ENCODE data around the gene RPTOR.

RPTOR gene

GRCh38 chr17:80984749-80985148 lies 440.1 kb downstream of the RPTOR start:
- Histone ChIP-seq H3K9me3 (ENCODE audit: insufficient read depth, low read length) (no peaks in the 10 kb centered on the region), H3K36me3 (replicated peaks; ENCODE audit: low read depth, low read length) (no peaks in the 10 kb centered on the region), H3K4me2 (ENCODE audit: low read length) (no peak overlapping the region), H3K4me1 (ENCODE audit: low read length) (peaks cover 7% of the 10 kb centered on the region), H3K9ac (ENCODE audit: low read length) (no peak overlapping the region), H3K27me3 (ENCODE audit: low read depth, low read length) (peaks cover 20% of the 10 kb centered on the region), H3K79me2 (ENCODE audit: low read length) (no peaks in the 10 kb centered on the region), H3K4me3 (ENCODE audit: low read length) (no peak overlapping the region), H2AFZ (ENCODE audit: low read depth, low read length) (no peak overlapping the region), H4K20me1 (ENCODE audit: insufficient read depth, low read length) (no peaks in the 10 kb centered on the region), H3K27ac (ENCODE audit: low read length) (no peak overlapping the region)
- TF ChIP-seq CTCF (IDR thresholded peaks at IDR 0.05; ENCODE audit: low read depth, low read length) = no peak
- no peak for TF ChIP-seq EZH2phosphoT487 (IDR thresholded peaks at IDR 0.05; ENCODE audit: low read depth)

GRCh38 chr17:80986046-80986445 lies 441.4 kb downstream of the RPTOR start:
- Histone ChIP-seq H3K4me2 (ENCODE audit: low read length) (no peak overlapping the region), H3K4me1 (ENCODE audit: low read length) (peaks cover 11% of the 10 kb centered on the region), H2AFZ (ENCODE audit: low read depth, low read length) (no peak overlapping the region), H3K79me2 (ENCODE audit: low read length) (no peaks in the 10 kb centered on the region), H3K27ac (ENCODE audit: low read length) (no peak overlapping the region), H3K9ac (ENCODE audit: low read length) (no peak overlapping the region), H3K36me3 (replicated peaks; ENCODE audit: low read depth, low read length) (no peaks in the 10 kb centered on the region), H3K4me3 (ENCODE audit: low read length) (no peak overlapping the region), H3K9me3 (ENCODE audit: insufficient read depth, low read length) (no peaks in the 10 kb centered on the region), H3K27me3 (ENCODE audit: low read depth, low read length) (peaks cover 20% of the 10 kb centered on the region), H4K20me1 (ENCODE audit: insufficient read depth, low read length) (no peaks in the 10 kb centered on the region)
- TF ChIP-seq CTCF (IDR thresholded peaks at IDR 0.05; ENCODE audit: low read depth, low read length) (no peak), EZH2phosphoT487 (IDR thresholded peaks at IDR 0.05; ENCODE audit: low read depth) (no peak)

- Histone ChIP-seq H3K9me3 (ENCODE audit: insufficient read depth, low read length) (no peaks in the 10 kb centered on the region), H3K36me3 (replicated peaks; ENCODE audit: low read depth, low read length) (no peaks in the 10 kb centered on the region), H3K9ac (ENCODE audit: low read length) (no peak overlapping the region), H2AFZ (ENCODE audit: low read depth, low read length) (no peak overlapping the region), H3K27me3 (ENCODE audit: low read depth, low read length) (peaks cover 20% of the 10 kb centered on the region), H3K79me2 (ENCODE audit: low read length) (no peaks in the 10 kb centered on the region), H3K4me2 (ENCODE audit: low read length) (no peak overlapping the region; the same call in 1 of the 2 replicates), H4K20me1 (ENCODE audit: insufficient read depth, low read length) (no peaks in the 10 kb centered on the region), H3K4me1 (ENCODE audit: low read length) (peaks cover 11% of the 10 kb centered on the region), H3K4me3 (ENCODE audit: low read length) (no peak overlapping the region), H3K27ac (ENCODE audit: low read length) (no peak overlapping the region)
- no peak for TF ChIP-seq EZH2phosphoT487 (IDR thresholded peaks at IDR 0.05; ENCODE audit: low read depth)
- TF ChIP-seq CTCF (IDR thresholded peaks at IDR 0.05; ENCODE audit: low read depth, low read length) = no peak
Observed at GRCh38 chr17:80986816-80987475, 442.3 kb downstream of the RPTOR start.

GRCh38 chr17:80987941-80988461 lies 443.4 kb downstream of the RPTOR start:
- H3K27ac ChIP-seq (ENCODE audit: low read length) = no peak overlapping the region
- H3K27me3 ChIP-seq (ENCODE audit: low read depth, low read length) = peaks cover 20% of the 10 kb centered on the region
- no peak overlapping the region for H3K4me2 ChIP-seq (ENCODE audit: low read length)
- H4K20me1 ChIP-seq (ENCODE audit: insufficient read depth, low read length) = no peaks in the 10 kb centered on the region
- H3K79me2 ChIP-seq (ENCODE audit: low read length) = peaks cover 8% of the 10 kb centered on the region
- no peak overlapping the region for H3K4me3 ChIP-seq (ENCODE audit: low read length)
- H3K9ac ChIP-seq (ENCODE audit: low read length) = no peak overlapping the region
- no peaks in the 10 kb centered on the region for H3K9me3 ChIP-seq (ENCODE audit: insufficient read depth, low read length)
- H3K36me3 ChIP-seq (replicated peaks; ENCODE audit: low read depth, low read length) = no peaks in the 10 kb centered on the region
- peaks cover 15% of the 10 kb centered on the region for H3K4me1 ChIP-seq (ENCODE audit: low read length)
- no peak overlapping the region for H2AFZ ChIP-seq (ENCODE audit: low read depth, low read length)
- no peak for TF ChIP-seq CTCF (IDR thresholded peaks at IDR 0.05; ENCODE audit: low read depth, low read length)
- no peak for TF ChIP-seq EZH2phosphoT487 (IDR thresholded peaks at IDR 0.05; ENCODE audit: low read depth)
